NOMO-1 treated with DMSO at 0.1 percent for 48 hours (cell line): ENCODE measurements around the gene FAM124B.

Experiments
- DNase-seq: peaks from one replicate; lab custom pipeline; 2025; ENCODE audit not compliant: unreplicated experiment; lab: John Stamatoyannopoulos, UW

FAM124B gene

GRCh38 chr2:224401641-224402342, at the start of gene FAM124B:
FAM124B (minus strand) TSS chr2:224402107; CDS start chr2:224401768, 339 bp downstream.
- no peak for DNase-seq

DNA sequence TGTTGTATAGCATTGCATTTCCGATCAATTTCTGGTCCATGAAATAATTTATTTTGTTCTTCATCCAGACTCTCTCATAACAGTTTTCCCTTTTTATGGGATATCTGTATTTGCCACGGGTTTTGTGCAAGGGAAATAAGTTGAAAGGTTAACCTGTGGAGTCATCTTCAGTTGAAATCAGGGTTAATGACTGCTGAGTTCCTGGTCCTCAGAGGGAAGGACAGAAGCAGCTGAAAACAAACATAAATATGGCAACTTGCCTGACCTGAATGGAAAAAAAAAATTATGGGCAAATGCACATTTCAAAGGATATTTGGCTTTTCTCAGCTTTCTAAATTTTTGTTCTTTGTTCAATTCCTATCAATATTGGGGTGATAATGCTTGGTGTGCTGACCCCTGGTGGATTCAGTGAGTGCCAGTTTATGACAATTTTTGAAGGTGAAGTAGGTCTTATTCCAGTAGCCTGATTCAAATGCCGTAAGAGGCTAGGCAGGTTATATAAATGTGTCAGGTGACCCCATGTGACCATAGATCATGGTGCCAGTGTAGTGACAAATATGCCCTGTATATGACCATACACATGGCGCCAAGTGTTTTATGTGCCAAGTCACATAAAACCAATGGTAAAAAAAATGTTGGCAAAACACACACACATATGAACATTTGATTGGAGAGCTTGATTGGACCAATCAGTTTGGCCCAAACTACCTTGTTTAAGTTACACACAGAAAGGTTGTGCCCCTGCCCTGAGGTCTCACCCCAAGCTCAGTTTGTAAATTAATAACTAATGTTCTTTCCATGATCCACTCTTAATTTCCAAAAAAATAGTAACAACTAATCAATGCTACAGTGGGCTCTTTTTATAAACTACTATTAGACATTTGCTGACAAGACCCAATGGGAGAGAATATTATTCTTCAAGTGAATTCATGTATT, 47.6 kb upstream of the FAM124B start:
- DNase-seq, result peak; percentile 26

DNA sequence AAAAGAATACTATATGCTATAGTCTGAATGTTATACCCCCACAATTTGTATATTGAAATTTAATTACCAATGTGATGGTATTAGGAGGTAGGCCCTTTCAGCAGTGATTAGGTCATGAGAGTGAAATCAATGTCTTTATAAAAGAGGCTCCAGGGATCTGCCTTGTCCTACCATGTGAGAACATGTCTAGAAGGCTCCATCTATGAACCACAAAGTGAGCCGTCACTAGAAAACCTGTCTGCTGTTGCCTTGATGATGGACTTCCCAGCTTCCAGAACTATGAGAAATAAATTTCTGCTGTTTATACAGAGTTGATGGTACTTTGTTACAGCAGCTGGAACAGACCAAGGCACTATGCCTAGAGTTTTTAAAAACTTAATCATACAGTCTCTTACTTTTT, 46.3 kb upstream of the FAM124B start:
- DNase-seq, result no peak

DNA sequence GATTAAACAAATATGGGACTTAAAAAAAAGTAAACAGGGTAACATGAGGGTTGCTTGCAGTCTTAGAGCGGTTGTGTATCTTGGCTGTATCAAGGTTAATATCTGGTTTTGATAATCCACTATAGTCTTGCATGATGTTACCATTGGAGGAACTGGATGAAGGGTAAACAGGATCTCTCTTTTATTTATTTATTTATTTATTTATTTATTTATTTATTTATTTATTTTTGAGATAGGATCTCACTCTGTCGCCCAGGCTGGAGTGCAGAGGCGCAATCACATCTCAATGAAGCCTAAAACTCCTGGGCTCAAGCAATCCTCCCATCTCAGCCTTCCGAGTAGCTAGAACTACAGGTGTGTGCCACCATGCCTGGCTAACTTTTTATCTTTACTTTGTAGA, 42.9 kb upstream of the FAM124B start:
- no peak for DNase-seq

DNA sequence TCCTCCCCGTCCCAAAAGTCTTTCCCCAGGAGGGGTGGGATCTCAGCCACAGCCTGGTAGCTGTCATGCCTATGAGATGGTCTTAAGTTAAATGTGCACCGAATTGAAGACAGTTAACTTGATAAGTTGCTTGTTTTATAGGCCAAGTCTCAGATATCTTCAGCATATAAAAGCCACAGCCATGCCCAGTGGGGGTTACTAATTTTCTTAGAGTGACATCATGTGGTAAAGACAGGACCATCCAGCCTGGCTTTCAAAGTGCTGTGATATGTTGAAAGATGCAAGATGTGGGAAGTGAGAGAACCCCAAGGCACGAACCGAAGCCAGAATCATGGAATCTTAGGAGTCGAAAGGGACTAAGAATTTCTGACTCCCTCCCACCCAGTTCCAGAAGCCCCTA, 42.1 kb upstream of the FAM124B start:
- no peak for DNase-seq

- DNase-seq, result peak; percentile 41
These were observed 40.4 kb upstream of the FAM124B start for GRCh38 chr2:224442071-224442967.

GRCh38 chr2:224440988-224441387, 39.1 kb upstream of the FAM124B start:
- DNase-seq, result peak; percentile 40

DNA sequence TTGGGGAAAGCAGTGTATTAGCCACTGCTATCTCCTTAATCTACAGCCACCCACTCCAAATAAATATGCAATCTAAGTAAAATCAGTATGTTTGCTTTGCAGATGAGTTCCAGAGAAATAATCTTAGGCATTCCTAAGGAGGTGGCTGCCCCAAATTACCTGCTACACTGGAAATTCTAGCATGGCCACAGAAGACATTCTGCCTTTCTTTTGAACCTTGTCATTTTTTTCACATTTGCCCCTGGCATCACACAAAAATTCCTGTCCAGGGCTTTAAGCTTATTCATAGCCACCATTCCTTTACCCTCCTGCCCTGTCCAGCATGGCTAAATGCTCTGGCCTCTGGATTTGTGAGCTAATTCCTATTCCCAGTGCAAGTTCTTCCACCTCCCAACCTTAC, 36.8 kb upstream of the FAM124B start:
- DNase-seq, result no peak

- no peak for DNase-seq
These were observed 34.7 kb upstream of the FAM124B start for GRCh38 chr2:224436634-224437033.

- DNase-seq, result no peak
These were observed 32.7 kb upstream of the FAM124B start for GRCh38 chr2:224434618-224435017.

GRCh38 chr2:224433442-224433841, 31.5 kb upstream of the FAM124B start:
- DNase-seq, result no peak

DNA sequence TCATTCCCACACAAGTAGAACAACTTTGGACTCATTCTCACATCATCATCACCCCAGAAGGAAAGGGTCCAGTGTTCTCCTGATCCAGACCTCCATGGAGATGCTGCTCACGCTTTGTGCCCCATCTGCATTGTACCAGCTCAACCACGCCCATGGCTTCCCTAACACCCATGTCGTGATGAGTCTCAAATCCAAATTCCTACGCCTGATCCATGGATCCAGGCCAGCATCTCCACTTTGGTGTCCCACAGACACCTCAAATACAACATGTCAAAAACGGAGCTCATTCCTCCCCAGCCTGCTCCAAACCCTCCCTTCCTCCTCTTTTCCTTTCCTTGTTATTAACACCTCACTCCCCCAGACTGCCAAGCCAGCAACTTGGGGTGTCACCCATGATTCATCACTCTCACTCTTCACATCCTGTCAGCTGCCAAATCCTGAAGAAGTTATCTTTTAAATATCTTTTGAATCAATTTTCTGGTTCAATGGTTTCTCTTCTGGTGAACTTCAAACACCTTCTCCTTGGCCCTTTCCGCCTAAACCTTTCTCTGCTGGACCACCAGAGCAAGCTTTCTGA, 30.2 kb upstream of the FAM124B start:
- DNase-seq, result no peak

- no peak for DNase-seq
These were observed 27.5 kb upstream of the FAM124B start for GRCh38 chr2:224429441-224429810.

DNA sequence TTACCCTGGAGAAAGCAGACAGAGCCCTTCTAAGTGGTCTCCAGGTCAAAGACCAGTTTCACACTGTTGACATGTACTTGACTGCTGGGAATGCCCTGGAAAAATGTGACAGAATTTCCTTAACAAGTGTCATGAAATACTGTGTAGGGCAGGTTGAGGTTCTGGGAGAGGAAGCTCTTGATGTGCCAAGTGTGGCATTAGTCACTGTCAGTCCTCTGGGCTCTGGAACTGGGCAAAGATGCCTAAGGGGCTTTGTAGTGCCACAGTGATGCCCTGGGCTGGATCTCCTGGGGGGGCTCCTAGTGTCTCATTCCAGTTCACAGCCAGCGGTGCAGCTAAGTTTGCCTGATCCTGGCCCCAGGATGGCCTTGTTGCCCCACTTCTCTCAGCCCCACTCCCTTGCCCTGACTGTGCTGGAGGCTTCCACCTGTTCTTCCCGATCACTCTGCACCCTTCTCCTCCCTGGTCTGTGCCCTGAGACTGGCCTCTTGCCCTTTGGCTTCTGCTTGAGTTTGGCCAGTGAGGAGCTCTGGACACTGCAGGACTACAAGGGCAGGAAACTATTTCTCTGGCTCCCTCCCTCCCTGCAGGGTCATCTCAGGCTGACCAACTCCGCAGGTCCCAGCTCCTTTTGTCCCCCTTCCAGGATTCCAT, 27.0 kb upstream of the FAM124B start:
- DNase-seq, result no peak

DNA sequence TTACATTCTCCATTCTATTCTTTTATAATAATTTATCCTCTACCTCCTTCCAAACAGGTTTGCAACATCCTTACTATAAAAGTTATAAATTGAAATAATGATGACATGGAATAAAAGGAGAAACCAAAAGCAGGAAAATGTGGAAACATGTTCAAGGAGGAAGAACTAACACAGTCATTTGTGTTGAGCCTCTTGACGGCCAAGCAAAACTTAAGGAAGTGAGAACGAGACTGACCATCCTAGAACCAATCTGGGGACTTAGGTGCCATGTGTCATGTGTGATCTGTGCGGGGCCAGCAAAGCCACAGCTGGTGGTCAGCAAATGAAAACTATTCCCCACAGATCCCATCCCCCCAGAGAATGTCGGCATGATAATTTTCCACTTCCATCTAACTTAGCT, 25.6 kb upstream of the FAM124B start:
- DNase-seq, result no peak

GRCh38 chr2:224426656-224427055, 24.7 kb upstream of the FAM124B start:
- peak; percentile 7 for DNase-seq

DNA sequence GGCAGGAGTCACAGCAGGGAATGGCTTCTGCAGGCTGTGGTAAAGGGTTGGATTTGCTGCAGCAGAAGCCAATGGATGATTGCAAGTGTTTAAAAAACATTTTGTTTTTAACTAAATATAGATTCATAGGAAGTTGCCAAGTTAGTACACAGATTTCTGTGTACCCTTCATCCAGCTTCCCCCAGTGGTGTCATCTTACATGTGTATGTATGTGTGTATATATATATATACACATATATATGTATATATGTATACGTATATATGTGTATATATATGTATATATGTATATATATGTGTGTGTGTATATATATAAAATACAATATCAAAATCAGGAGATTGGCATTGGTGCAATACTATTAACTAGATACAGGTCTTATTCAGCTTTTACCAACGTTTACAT, 19.2 kb upstream of the FAM124B start:
- no peak for DNase-seq

DNA sequence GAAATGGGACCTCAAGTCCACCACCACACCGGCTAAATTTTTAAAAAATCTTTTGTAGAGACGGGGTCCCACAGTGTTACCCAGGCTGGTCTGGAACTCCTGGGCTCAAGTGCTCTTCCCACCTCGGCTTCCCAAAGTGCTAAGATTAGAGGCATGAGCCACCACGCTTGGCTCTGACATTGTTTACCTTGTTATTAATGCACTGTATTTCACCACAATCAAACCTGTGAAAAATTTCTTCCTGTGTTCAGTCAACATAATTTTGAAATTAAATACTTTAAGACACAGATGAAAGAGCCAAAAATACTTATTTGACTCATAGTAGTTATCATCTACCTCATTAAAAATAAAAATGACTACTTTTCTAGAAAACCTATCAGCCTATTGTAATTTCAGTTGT, 16.0 kb upstream of the FAM124B start:
- no peak for DNase-seq

GRCh38 chr2:224417361-224417729, 15.4 kb upstream of the FAM124B start:
- no peak for DNase-seq

DNA sequence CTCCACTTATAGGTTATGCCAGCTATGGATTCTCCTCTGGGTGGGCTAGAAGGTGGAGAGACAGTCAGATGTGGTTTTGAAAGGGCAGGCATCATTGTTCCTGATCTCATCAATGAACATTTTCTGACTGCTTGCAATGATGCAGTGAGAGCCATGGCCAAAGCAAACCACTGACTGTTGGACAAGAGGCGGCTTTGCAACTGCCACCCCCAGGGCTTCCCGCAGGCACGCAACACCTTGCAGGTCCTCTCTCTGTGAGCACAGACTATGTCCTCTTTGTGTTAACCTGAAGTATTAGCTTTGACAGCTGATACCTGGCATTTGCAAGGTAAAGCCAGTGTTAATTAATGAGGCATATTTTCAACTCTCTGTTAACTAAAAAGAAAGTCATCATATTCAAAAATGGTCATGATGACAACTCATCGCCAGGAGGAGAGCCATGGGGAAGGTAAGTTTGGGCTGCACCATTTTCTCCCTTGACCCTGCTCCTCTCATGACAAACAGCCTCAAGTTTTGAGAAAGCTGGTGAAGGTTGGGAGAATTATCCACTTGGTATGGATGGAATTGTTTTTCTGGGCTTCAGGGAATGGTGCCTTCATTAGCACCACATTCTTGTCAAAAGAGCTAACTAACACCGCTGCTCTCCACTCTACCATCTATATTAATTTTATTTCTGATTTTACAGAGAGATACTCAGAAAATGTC, 14.9 kb upstream of the FAM124B start:
- DNase-seq, result no peak
